ENCODE results near the gene SYT1. TPM values are rescaled to one million over a fixed set of nuclear protein-coding genes. Genes with fewer than 3 reads are reported as not detected.

Gene SYT1
- total and polyA plus RNA-seq, 2 experiments from 2014 or later: 48.7 to 51.7 TPM

DNA sequence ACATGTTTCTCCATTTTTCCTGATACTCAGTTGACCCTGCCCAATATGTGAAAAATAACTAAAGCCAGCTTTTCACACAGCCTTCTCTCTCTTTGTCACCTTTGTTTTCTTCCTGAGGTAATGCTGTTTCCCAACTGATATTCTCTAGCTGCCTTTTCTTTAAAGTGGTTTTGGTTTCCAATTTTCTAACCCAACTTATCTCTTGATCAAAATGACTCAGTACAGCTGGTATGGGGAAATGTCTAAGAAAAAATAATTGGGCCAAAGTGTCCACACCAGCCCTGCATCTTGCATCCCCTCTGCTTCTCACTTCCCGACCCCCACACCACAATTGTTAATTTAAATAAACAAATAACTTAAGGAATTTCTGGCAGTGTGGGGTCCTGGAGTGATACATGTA lies 193.8 kb downstream of the SYT1 start:
- H3K27ac ChIP-seq (ENCODE audit: low read depth): no peak overlapping the region
- Mint-ChIP-seq H3K9me3 (no peaks in the 10 kb centered on the region), H3K4me3 (no peak overlapping the region), H3K27ac (no peak overlapping the region), H3K27me3 (ENCODE audit: insufficient read depth, low read depth, poor library complexity) (peaks cover 2% of the 10 kb centered on the region), H3K36me3 (ENCODE audit: low read depth) (no peaks in the 10 kb centered on the region), H3K4me1 (peaks cover 25% of the 10 kb centered on the region)
- no peaks in the 10 kb centered on the region for H3F3A ChIP-seq (replicated peaks; ENCODE audit: low read depth)
- no peaks in the 10 kb centered on the region for H3K27me3 ChIP-seq (ENCODE audit: insufficient read depth)
- H3K9me2 ChIP-seq (ENCODE audit: insufficient read depth): no peaks in the 10 kb centered on the region
- H3K36me3 ChIP-seq (ENCODE audit: insufficient read depth): no peaks in the 10 kb centered on the region
- no peak overlapping the region for H3K4me3 ChIP-seq
- no peaks in the 10 kb centered on the region for H4K20me1 ChIP-seq (replicated peaks; ENCODE audit: insufficient read depth)
- peaks cover 36% of the 10 kb centered on the region for H3K4me1 ChIP-seq (ENCODE audit: insufficient read depth)
- DNase-seq (ENCODE audit: low spot score): no peak
- TF ChIP-seq JUNB (IDR thresholded peaks at IDR 0.05; ENCODE audit: unreplicated experiment) (no peak), ZNF114 (CRISPR knock-in tag; IDR thresholded peaks at IDR 0.05) (no peak), POLR2AphosphoS5 (IDR thresholded peaks at IDR 0.05; ENCODE audit: low read depth) (no peak), STAT1 (IDR thresholded peaks at IDR 0.05; ENCODE audit: unreplicated experiment) (no peak), EZH2phosphoT487 (IDR thresholded peaks at IDR 0.05; ENCODE audit: unreplicated experiment) (no peak), CREB1 (CRISPR knock-in tag; IDR thresholded peaks at IDR 0.05; ENCODE audit: low read depth) (no peak), ZNF331 (CRISPR knock-in tag; IDR thresholded peaks at IDR 0.05; ENCODE audit: low read depth) (no peak), EZH2 (IDR thresholded peaks at IDR 0.05; ENCODE audit: low read depth, unreplicated experiment) (no peak), NANOG (IDR thresholded peaks at IDR 0.05; ENCODE audit: borderline replicate concordance) (no peak)
- TF ChIP-seq, protein P1, sequence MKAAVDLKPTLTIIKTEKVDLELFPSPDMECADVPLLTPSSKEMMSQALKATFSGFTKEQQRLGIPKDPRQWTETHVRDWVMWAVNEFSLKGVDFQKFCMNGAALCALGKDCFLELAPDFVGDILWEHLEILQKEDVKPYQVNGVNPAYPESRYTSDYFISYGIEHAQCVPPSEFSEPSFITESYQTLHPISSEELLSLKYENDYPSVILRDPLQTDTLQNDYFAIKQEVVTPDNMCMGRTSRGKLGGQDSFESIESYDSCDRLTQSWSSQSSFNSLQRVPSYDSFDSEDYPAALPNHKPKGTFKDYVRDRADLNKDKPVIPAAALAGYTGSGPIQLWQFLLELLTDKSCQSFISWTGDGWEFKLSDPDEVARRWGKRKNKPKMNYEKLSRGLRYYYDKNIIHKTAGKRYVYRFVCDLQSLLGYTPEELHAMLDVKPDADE (IDR thresholded peaks at IDR 0.05): no peak
- TF ChIP-seq, protein P2, sequence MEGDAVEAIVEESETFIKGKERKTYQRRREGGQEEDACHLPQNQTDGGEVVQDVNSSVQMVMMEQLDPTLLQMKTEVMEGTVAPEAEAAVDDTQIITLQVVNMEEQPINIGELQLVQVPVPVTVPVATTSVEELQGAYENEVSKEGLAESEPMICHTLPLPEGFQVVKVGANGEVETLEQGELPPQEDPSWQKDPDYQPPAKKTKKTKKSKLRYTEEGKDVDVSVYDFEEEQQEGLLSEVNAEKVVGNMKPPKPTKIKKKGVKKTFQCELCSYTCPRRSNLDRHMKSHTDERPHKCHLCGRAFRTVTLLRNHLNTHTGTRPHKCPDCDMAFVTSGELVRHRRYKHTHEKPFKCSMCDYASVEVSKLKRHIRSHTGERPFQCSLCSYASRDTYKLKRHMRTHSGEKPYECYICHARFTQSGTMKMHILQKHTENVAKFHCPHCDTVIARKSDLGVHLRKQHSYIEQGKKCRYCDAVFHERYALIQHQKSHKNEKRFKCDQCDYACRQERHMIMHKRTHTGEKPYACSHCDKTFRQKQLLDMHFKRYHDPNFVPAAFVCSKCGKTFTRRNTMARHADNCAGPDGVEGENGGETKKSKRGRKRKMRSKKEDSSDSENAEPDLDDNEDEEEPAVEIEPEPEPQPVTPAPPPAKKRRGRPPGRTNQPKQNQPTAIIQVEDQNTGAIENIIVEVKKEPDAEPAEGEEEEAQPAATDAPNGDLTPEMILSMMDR (conservative IDR thresholded peaks at IDR 0.05; ENCODE audit: low read depth in 2 of 2): no peak
- TF ChIP-seq, protein P3, sequence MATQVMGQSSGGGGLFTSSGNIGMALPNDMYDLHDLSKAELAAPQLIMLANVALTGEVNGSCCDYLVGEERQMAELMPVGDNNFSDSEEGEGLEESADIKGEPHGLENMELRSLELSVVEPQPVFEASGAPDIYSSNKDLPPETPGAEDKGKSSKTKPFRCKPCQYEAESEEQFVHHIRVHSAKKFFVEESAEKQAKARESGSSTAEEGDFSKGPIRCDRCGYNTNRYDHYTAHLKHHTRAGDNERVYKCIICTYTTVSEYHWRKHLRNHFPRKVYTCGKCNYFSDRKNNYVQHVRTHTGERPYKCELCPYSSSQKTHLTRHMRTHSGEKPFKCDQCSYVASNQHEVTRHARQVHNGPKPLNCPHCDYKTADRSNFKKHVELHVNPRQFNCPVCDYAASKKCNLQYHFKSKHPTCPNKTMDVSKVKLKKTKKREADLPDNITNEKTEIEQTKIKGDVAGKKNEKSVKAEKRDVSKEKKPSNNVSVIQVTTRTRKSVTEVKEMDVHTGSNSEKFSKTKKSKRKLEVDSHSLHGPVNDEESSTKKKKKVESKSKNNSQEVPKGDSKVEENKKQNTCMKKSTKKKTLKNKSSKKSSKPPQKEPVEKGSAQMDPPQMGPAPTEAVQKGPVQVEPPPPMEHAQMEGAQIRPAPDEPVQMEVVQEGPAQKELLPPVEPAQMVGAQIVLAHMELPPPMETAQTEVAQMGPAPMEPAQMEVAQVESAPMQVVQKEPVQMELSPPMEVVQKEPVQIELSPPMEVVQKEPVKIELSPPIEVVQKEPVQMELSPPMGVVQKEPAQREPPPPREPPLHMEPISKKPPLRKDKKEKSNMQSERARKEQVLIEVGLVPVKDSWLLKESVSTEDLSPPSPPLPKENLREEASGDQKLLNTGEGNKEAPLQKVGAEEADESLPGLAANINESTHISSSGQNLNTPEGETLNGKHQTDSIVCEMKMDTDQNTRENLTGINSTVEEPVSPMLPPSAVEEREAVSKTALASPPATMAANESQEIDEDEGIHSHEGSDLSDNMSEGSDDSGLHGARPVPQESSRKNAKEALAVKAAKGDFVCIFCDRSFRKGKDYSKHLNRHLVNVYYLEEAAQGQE (IDR thresholded peaks at IDR 0.05; ENCODE audit: unreplicated experiment): no peak
- TF ChIP-seq, protein P4, sequence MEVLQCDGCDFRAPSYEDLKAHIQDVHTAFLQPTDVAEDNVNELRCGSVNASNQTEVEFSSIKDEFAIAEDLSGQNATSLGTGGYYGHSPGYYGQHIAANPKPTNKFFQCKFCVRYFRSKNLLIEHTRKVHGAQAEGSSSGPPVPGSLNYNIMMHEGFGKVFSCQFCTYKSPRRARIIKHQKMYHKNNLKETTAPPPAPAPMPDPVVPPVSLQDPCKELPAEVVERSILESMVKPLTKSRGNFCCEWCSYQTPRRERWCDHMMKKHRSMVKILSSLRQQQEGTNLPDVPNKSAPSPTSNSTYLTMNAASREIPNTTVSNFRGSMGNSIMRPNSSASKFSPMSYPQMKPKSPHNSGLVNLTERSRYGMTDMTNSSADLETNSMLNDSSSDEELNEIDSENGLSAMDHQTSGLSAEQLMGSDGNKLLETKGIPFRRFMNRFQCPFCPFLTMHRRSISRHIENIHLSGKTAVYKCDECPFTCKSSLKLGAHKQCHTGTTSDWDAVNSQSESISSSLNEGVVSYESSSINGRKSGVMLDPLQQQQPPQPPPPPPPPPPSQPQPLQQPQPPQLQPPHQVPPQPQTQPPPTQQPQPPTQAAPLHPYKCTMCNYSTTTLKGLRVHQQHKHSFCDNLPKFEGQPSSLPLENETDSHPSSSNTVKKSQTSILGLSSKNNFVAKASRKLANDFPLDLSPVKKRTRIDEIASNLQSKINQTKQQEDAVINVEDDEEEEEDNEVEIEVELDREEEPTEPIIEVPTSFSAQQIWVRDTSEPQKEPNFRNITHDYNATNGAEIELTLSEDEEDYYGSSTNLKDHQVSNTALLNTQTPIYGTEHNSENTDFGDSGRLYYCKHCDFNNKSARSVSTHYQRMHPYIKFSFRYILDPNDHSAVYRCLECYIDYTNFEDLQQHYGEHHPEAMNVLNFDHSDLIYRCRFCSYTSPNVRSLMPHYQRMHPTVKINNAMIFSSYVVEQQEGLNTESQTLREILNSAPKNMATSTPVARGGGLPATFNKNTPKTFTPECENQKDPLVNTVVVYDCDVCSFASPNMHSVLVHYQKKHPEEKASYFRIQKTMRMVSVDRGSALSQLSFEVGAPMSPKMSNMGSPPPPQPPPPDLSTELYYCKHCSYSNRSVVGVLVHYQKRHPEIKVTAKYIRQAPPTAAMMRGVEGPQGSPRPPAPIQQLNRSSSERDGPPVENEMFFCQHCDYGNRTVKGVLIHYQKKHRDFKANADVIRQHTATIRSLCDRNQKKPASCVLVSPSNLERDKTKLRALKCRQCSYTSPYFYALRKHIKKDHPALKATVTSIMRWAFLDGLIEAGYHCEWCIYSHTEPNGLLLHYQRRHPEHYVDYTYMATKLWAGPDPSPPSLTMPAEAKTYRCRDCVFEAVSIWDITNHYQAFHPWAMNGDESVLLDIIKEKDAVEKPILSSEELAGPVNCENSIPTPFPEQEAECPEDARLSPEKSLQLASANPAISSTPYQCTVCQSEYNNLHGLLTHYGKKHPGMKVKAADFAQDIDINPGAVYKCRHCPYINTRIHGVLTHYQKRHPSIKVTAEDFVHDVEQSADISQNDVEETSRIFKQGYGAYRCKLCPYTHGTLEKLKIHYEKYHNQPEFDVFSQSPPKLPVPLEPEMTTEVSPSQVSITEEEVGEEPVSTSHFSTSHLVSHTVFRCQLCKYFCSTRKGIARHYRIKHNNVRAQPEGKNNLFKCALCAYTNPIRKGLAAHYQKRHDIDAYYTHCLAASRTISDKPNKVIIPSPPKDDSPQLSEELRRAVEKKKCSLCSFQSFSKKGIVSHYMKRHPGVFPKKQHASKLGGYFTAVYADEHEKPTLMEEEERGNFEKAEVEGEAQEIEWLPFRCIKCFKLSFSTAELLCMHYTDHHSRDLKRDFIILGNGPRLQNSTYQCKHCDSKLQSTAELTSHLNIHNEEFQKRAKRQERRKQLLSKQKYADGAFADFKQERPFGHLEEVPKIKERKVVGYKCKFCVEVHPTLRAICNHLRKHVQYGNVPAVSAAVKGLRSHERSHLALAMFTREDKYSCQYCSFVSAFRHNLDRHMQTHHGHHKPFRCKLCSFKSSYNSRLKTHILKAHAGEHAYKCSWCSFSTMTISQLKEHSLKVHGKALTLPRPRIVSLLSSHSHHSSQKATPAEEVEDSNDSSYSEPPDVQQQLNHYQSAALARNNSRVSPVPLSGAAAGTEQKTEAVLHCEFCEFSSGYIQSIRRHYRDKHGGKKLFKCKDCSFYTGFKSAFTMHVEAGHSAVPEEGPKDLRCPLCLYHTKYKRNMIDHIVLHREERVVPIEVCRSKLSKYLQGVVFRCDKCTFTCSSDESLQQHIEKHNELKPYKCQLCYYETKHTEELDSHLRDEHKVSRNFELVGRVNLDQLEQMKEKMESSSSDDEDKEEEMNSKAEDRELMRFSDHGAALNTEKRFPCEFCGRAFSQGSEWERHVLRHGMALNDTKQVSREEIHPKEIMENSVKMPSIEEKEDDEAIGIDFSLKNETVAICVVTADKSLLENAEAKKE (CRISPR knock-in tag; IDR thresholded peaks at IDR 0.05): no peak
- no peak overlapping the region for H3K4me2 ChIP-seq
- no peak for ATAC-seq
- no peaks in the 10 kb centered on the region for H3K79me2 ChIP-seq (replicated peaks; ENCODE audit: insufficient read depth)
- H2AFZ ChIP-seq: no peak overlapping the region
